HepG2 (cell line): ENCODE data around the gene AGPAT2. TPM values are rescaled to one million over a fixed set of nuclear protein-coding genes. Genes with fewer than 3 reads are reported as not detected.

ENCODE experiments used
- CREM ChIP-seq, 2 experiments: sonication (generic) in 1 of 2; formaldehyde crosslinking in 1 of 2; IDR thresholded peaks; 2 replicates each; pipeline versions ENCODE4 v1.4.0 to v1.6.1; 2016 to 2020; ENCODE audit warnings: antibody characterized with exemption in 1 of 2, mild to moderate bottlenecking in 1 of 2, missing genetic modification reagents in 1 of 2
- GABPA ChIP-seq, 2 experiments: IDR thresholded peaks; 2 replicates each; pipeline ENCODE4 v1.6.1; 2011 to 2016; ENCODE audit warnings: low read depth in 2 of 2, low read length in 1 of 2, missing biosample characterization in 1 of 2, missing genetic modification characterization in 1 of 2
- HNRNPK ChIP-seq: fragments of 200-400 bp; formaldehyde crosslinking; IDR thresholded peaks from 2 replicates; pipeline ENCODE4 v1.6.1; 2018; ENCODE audit warnings: low read length, low read depth, moderate library complexity, mild to moderate bottlenecking; ENCODE audit not compliant: poor library complexity, severe bottlenecking
- ISX ChIP-seq: sonication (generic); formaldehyde crosslinking; conservative IDR thresholded peaks from 2 replicates; pipeline ENCODE4 v1.5.0; 2020; ENCODE audit warnings: missing genetic modification reagents
- TEAD3 ChIP-seq: optimal IDR thresholded peaks from 2 replicates; pipeline ENCODE3; 2016; ENCODE audit warnings: borderline replicate concordance
- YY1 ChIP-seq: IDR thresholded peaks from 2 replicates; pipeline ENCODE4 v1.6.1; 2011; ENCODE audit warnings: low read length, low read depth, moderate library complexity, mild to moderate bottlenecking; ENCODE audit not compliant: insufficient read depth, insufficient replicate concordance
- ZEB1 ChIP-seq: IDR thresholded peaks from 2 replicates; pipeline ENCODE4 v1.6.1; 2012; ENCODE audit warnings: mild to moderate bottlenecking, low read depth, inconsistent platforms; ENCODE audit not compliant: insufficient replicate concordance
- polyA plus RNA-seq, 8 experiments: library from polyadenylated mRNA; depleted of rRNA in 3 of 8; stranded (reverse) in 7 of 8; unstranded in 1 of 8; fragments of >200 nt; fragmentation: Illumina TruSeq in 4 of 8; extraction: Trizol in 4 of 8; gene quantifications; 2 replicates each; pipeline versions ENCODE4 v1.2.1 to v1.2.3, GENCODE V29; 2011 to 2016; ENCODE audit warnings: low read depth in 4 of 8, missing spikeins in 1 of 8, mixed read lengths in 1 of 8; ENCODE audit not compliant: insufficient read depth in 1 of 8
- total RNA-seq, 5 experiments: library from RNA; depleted of rRNA; stranded (reverse); fragments of >200 nt; fragmentation: Illumina TruSeq; extraction: Trizol; gene quantifications; 2 replicates each; pipeline ENCODE4 v1.2.3, GENCODE V29; 2016; ENCODE audit warnings: low read depth in 1 of 5
- TF ChIP-seq, protein P1 (sequence below): IDR thresholded peaks from 2 replicates; pipeline ENCODE4 v1.6.1; 2016; ENCODE audit warnings: missing biosample characterization, missing genetic modification reagents, low read depth
- TF ChIP-seq, protein P2 (sequence below): sonication (generic); formaldehyde crosslinking; IDR thresholded peaks from 2 replicates; pipeline ENCODE4 v1.4.0; 2020; ENCODE audit warnings: missing genetic modification reagents
- TF ChIP-seq, protein P3 (sequence below): sonication (generic); formaldehyde crosslinking; IDR thresholded peaks from 2 replicates; pipeline ENCODE4 v1.4.0; 2020; ENCODE audit warnings: low read depth, missing genetic modification reagents
- TF ChIP-seq, protein P4 (sequence below): sonication (generic); formaldehyde crosslinking; IDR thresholded peaks from 2 replicates; pipeline ENCODE4 v1.4.0; 2020; ENCODE audit warnings: mild to moderate bottlenecking, missing genetic modification reagents

The AGPAT2 gene
- total and polyA plus RNA-seq, 2 of the 13 experiments (the other 11 are each of a cell fraction or from before 2014, with no cell fraction given) = 3.9 to 25.8 TPM

DNA sequence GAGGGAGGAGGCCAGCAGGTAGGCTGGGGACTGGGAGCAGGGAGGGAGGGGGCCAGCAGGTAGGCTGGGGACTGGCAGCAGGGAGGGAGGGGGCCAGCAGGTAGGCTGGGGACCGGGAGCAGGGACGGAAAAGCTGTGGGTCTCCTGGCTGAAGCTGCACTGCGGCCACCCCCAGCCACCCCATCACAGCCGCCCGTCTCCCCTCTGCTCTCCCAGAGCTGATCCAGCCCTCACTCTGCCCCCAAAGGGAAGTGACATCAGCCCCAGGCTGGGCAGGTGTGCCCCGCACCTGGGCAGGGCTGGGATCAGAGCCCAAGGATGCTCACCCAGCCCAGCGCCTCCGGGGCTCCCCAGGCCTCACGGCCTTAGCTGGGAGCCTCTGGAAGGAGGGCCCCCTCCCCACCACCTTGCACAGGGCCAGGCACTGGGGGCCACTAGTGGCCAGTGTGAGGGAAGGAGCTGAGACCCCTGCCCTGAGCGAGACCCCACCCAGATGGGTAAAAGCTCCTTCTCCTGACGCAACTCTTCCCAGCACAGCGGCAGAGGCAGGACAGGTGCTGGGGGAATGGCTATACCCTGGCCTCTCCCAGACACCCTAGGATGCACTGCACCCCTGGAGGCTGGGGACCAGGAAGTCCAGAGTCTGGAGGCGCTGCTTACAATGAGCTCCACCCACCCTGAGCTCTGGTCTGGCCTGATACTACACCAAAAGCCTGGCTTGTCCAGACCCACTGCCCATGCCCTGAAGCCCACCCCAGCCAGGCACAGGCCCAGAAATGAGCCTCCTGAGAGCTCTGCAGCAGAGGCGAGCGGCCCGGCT lies 11.6 kb downstream of the AGPAT2 start (continued):
- TF ChIP-seq, protein P1, sequence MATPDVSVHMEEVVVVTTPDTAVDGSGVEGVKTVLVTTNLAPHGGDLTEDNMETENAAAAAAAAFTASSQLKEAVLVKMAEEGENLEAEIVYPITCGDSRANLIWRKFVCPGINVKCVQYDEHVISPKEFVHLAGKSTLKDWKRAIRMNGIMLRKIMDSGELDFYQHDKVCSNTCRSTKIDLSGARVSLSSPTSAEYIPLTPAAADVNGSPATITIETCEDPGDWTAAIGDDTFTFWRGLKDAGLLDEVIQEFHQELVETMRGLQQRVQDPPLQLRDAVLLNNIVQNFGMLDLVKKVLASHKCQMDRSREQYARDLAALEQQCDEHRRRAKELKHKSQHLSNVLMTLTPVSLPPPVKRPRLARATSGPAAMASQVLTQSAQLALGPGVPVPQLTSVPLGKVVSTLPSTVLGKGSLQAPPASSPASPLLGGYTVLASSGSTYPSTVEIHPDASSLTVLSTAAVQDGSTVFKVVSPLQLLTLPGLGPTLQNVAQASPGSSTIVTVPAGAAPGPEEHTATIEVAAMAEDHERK (CRISPR knock-in tag) = no peak
- TF ChIP-seq ISX (CRISPR knock-in tag) (no peak), HNRNPK (no peak), YY1 (no peak), CREM (IDR thresholded peaks at IDR 0.05) (no peak), CREM (CRISPR knock-in tag; IDR thresholded peaks at IDR 0.05) (no peak), ZEB1 (peak; percentile 88), GABPA (IDR thresholded peaks at IDR 0.05; ENCODE audit: low read depth, low read length) (no peak), GABPA (CRISPR knock-in tag; IDR thresholded peaks at IDR 0.05; ENCODE audit: low read depth) (no peak), TEAD3 (CRISPR knock-in tag) (no peak)
- TF ChIP-seq, protein P2, sequence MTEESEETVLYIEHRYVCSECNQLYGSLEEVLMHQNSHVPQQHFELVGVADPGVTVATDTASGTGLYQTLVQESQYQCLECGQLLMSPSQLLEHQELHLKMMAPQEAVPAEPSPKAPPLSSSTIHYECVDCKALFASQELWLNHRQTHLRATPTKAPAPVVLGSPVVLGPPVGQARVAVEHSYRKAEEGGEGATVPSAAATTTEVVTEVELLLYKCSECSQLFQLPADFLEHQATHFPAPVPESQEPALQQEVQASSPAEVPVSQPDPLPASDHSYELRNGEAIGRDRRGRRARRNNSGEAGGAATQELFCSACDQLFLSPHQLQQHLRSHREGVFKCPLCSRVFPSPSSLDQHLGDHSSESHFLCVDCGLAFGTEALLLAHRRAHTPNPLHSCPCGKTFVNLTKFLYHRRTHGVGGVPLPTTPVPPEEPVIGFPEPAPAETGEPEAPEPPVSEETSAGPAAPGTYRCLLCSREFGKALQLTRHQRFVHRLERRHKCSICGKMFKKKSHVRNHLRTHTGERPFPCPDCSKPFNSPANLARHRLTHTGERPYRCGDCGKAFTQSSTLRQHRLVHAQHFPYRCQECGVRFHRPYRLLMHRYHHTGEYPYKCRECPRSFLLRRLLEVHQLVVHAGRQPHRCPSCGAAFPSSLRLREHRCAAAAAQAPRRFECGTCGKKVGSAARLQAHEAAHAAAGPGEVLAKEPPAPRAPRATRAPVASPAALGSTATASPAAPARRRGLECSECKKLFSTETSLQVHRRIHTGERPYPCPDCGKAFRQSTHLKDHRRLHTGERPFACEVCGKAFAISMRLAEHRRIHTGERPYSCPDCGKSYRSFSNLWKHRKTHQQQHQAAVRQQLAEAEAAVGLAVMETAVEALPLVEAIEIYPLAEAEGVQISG (CRISPR knock-in tag) = no peak
- TF ChIP-seq, protein P3, sequence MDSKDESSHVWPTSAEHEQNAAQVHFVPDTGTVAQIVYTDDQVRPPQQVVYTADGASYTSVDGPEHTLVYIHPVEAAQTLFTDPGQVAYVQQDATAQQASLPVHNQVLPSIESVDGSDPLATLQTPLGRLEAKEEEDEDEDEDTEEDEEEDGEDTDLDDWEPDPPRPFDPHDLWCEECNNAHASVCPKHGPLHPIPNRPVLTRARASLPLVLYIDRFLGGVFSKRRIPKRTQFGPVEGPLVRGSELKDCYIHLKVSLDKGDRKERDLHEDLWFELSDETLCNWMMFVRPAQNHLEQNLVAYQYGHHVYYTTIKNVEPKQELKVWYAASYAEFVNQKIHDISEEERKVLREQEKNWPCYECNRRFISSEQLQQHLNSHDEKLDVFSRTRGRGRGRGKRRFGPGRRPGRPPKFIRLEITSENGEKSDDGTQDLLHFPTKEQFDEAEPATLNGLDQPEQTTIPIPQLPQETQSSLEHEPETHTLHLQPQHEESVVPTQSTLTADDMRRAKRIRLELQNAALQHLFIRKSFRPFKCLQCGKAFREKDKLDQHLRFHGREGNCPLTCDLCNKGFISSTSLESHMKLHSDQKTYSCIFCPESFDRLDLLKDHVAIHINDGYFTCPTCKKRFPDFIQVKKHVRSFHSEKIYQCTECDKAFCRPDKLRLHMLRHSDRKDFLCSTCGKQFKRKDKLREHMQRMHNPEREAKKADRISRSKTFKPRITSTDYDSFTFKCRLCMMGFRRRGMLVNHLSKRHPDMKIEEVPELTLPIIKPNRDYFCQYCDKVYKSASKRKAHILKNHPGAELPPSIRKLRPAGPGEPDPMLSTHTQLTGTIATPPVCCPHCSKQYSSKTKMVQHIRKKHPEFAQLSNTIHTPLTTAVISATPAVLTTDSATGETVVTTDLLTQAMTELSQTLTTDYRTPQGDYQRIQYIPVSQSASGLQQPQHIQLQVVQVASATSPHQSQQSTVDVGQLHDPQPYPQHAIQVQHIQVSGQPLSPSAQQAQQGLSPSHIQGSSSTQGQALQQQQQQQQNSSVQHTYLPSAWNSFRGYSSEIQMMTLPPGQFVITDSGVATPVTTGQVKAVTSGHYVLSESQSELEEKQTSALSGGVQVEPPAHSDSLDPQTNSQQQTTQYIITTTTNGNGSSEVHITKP (CRISPR knock-in tag) = no peak
- TF ChIP-seq, protein P4, sequence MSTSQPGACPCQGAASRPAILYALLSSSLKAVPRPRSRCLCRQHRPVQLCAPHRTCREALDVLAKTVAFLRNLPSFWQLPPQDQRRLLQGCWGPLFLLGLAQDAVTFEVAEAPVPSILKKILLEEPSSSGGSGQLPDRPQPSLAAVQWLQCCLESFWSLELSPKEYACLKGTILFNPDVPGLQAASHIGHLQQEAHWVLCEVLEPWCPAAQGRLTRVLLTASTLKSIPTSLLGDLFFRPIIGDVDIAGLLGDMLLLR = no peak
